Progenitor cell of endocrine pancreas (in vitro differentiated cells): ENCODE data around the gene KLHL26. TPM values are rescaled to one million over a fixed set of nuclear protein-coding genes. Genes with fewer than 3 reads are reported as not detected.

ENCODE experiments used
- DNase-seq: peaks from one replicate; pipeline ENCODE4 v3.0.0; 2021; ENCODE audit warnings: low spot score; ENCODE audit not compliant: unreplicated experiment
- H3K27ac Mint-ChIP-seq: 2 replicates; pipeline ENCODE4 v1.8.0; 2021; ENCODE audit warnings: mild to moderate bottlenecking, moderate library complexity, mixed read lengths
- H3K27me3 Mint-ChIP-seq: 2 replicates; pipeline ENCODE4 v1.8.0; 2021; ENCODE audit warnings: mixed read lengths
- H3K36me3 Mint-ChIP-seq: 2 replicates; pipeline ENCODE4 v1.8.0; 2022; ENCODE audit warnings: mixed read lengths; ENCODE audit not compliant: insufficient read depth
- H3K4me1 Mint-ChIP-seq: 2 replicates; pipeline ENCODE4 v1.8.0; 2021; ENCODE audit warnings: low read depth, mixed read lengths
- H3K4me3 Mint-ChIP-seq: 2 replicates; pipeline ENCODE4 v1.8.0; 2021; ENCODE audit warnings: low read depth, mild to moderate bottlenecking, moderate library complexity, mixed read lengths
- H3K9me3 Mint-ChIP-seq: 2 replicates; pipeline ENCODE4 v1.8.0; 2021; ENCODE audit warnings: low read depth, mixed read lengths
- CTCF ChIP-seq: fragments of 200-600 bp; sonication (generic); IDR thresholded peaks from one replicate; pipeline ENCODE4 v1.5.0; 2021; ENCODE audit warnings: antibody characterized with exemption, mild to moderate bottlenecking; ENCODE audit not compliant: unreplicated experiment
- total RNA-seq: library from RNA; stranded (reverse); gene quantifications from 2 replicates; pipeline ENCODE4 v1.2.1, GENCODE V29; 2021

KLHL26 gene
- total RNA-seq, 1 donor from 2014 or later = 12.3 TPM

DNA sequence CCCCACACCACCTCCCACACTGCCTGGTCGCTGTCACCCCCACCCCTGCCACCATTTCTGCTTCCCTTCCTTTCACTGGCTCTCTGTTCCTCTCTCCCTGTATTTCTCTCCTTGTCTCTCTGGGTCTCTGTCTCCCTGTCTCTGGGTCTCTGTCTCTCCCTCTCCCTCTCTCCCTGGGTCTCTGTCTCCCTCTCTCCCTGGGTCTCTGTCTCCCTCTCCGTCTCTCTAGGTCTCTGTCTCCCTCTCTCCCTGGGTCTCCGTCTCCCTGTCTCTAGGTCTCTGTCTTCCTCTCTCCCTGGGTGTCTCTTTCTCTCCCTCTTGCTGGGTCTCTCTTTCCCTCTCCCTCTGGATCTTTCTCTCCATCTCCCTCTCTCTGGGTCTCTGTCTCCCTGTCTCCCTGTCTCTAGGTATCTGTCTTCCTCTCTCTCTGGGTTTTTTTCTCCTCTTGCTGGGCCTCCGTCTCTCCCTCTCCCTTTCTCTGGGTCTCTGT is 21.6 kb downstream of the KLHL26 start:
- Mint-ChIP-seq H3K36me3 (no peaks in the 10 kb centered on the region), H3K4me3 (no peak overlapping the region), H3K27me3 (no peaks in the 10 kb centered on the region), H3K9me3 (no peaks in the 10 kb centered on the region), H3K4me1 (peaks cover 3% of the 10 kb centered on the region), H3K27ac (no peak overlapping the region)
- TF ChIP-seq CTCF = no peak
- no peak for DNase-seq

DNA sequence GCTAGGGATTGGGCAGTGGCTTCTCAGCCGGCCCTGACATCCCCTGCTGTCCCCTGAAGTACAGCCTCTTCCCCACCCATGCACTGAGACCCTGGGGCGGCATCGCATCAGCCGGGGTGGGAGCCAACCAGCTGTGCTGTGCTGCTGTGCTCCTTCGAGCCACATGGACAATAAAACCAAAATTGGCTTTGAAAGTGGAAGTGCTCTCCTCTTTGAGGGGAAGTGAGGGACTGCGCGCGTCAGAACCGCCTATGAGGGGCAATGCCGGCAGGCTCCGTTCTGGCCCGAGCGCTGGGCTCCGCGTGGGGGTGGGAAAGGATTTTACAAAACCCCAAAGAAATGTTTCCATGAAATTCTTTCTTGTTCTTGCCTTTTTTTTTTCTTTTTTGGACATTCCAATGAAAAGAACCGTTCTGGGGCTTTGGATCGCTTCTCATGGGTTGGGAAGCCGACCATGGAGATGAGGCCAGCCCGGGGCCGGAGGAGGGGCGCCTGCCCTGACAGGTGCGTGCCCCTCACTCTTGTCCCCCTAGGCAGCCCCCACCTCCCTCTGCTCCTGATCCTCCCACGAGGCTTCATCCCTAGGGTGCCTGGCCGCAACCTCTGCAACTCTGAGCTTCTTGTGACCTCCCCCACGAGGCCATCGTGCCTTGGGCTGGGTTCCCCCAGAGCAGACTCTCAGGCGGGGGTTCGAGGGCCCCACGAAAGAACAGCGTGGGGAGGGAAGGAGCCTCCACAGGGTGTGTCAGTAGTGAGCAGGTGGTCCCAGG is 22.6 kb downstream of the KLHL26 start:
- Mint-ChIP-seq H3K36me3 (no peaks in the 10 kb centered on the region), H3K4me1 (peaks cover 4% of the 10 kb centered on the region), H3K27ac (no peak overlapping the region), H3K27me3 (no peaks in the 10 kb centered on the region), H3K9me3 (no peaks in the 10 kb centered on the region), H3K4me3 (no peak overlapping the region)
- TF ChIP-seq CTCF = no peak
- no peak for DNase-seq

DNA sequence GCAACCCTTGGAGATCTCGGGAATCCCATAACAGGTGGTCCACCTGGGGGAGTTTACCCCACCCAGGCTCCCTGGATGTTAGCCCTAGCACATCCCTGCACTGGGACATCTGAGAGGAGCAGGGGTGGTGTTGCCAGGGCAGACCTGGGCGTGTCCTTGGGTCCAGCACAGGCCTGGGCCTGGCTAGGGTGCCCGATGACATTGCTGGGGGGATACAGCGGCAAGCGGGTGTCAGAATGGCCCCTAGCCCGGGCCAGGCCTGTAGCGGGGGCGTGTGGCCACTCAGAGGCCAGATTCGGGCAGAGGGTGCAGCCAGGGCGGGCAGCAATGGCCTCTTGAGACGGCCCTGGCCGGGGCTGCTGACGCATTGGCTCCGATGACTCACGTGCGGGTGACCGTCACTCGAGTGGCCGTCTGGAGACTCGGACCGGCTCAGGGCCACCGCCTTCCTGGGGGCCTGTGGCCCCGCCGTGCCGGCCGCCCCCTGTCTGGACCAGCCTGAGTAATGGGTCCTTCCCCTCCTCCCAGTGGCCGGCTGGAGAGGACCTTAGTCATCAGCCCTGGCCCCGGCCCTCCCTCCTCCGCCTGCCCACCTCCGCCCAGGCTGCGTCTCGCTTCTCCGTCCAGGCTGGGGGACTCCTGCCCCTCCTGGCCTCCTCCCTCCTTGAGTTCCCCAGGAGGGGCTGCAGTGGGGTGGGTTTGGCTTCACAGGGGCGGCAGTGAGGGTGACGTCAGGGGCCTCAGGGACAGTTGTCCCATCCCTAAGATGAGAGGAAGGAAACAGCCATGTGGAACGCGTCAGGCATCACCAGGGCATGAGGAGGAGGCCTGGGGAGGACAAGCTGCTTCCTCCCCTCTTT is 23.5 kb downstream of the KLHL26 start:
- no peaks in the 10 kb centered on the region for H3K27me3 Mint-ChIP-seq
- H3K36me3 Mint-ChIP-seq = no peaks in the 10 kb centered on the region
- no peak overlapping the region for H3K4me3 Mint-ChIP-seq
- H3K9me3 Mint-ChIP-seq = no peaks in the 10 kb centered on the region
- no peak for DNase-seq
- peaks cover 4% of the 10 kb centered on the region for H3K4me1 Mint-ChIP-seq
- H3K27ac Mint-ChIP-seq = no peak overlapping the region
- TF ChIP-seq CTCF = no peak

GRCh38 chr19:18660939-18661670 is 24.3 kb downstream of the KLHL26 start:
- Mint-ChIP-seq H3K4me3 (no peak overlapping the region), H3K36me3 (no peaks in the 10 kb centered on the region), H3K9me3 (no peaks in the 10 kb centered on the region), H3K27me3 (no peaks in the 10 kb centered on the region), H3K4me1 (peaks cover 4% of the 10 kb centered on the region), H3K27ac (no peak overlapping the region)
- no peak for DNase-seq
- TF ChIP-seq CTCF = no peak
